HG03432 (cell line): ENCODE data around the gene HOXD3.

Experiments
- ATAC-seq: cut with Tn5 transposase; IDR thresholded peaks from one replicate; pipeline ENCODE4 v1.9.1; 2021; ENCODE audit warnings: mild to moderate bottlenecking, moderate library complexity; ENCODE audit not compliant: unreplicated experiment

The HOXD3 gene

DNA sequence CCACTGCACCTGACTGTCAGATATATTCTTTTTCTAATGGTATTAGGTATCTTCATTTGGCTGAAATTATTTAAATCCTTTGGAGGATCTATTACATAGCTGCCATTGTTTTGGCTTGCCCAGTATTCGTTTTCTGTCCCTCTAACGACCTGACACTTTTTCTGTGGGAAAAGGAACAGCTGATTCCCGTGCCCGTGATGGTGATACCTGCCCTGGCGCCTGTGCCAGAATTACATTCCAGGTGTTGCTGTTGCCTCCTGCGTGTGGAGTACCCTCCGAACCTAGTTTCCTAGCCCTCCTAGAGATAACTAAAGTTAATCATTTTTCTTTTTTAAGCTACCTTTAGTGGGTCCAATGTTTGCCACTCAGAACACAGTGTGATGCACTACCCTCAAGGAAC is 45.4 kb downstream of the HOXD3 start:
- ATAC-seq, result no peak

DNA sequence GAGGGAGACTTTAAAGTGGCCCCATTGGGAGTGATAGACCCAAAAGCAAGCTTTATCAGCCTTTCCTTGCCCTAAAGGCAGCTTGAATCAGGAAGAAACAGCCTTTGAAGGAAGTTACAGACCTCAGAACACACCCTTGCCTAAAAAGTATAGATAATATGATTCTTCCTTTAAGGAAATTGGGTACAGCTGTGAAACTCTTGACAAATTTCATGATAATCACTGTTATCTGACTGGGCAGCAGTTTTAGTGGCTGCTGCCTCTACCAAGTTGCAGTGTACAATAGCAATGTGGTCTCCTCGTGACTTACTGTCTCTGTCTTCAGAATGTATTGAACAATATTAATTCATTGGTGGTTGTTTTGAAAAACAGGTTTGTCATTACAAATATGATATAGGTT is 48.0 kb downstream of the HOXD3 start:
- no peak for ATAC-seq

DNA sequence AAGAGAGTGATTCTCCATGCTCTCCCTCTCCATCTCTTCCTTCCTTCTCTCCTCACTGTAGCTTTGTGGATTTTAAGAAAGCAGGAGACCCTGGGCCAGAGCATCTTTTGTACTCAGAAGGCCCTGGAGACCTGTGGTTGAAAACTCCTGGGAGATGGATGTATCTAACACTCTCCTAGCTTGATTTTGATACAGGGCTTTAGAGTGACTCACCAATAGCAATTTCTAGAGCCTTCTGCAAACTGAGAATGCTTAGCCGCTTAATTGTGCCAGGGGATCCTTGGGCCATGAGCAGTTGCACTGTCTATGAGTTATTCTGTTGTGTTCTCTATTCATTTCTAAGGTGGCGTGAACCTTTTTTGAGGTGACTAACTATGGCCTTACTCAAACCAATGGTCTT is 49.0 kb downstream of the HOXD3 start:
- ATAC-seq, result no peak

DNA sequence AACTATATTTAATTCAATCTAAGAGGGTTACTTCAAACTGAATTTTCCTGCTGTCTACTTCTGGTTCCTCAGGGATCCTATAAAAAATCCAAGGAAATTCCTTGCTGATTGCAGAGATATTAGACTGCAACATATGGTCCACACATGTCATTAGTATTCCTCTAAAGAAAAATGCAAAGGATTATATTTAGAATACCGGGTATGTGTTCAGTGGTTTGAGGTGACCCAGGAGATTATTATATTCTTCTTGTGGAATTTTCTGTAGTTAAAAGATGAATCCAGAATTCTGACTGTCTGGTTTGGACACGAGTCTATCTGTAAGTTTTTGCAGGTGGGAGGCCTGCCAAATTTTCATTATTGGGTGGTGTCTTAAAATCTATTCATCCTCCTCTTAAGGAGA is 49.6 kb downstream of the HOXD3 start:
- no peak for ATAC-seq

DNA sequence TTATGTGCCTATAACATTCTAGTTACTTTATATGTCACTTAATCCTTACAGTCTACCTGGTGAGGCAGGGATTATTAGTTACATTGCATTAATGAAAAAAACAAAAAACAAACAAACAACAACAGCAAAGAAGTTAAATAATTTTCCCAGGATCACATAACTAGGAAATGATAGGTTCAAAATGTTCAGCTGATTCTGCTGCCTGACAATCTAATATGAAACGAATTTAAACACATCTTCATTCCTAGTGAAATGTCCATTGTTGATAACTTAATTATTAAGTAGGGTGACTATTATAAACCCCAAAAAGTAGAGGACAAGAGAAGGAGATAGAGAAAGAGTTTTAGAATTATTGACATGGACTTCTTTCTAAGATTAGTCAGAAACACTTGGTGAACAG is 54.0 kb downstream of the HOXD3 start:
- no peak for ATAC-seq

DNA sequence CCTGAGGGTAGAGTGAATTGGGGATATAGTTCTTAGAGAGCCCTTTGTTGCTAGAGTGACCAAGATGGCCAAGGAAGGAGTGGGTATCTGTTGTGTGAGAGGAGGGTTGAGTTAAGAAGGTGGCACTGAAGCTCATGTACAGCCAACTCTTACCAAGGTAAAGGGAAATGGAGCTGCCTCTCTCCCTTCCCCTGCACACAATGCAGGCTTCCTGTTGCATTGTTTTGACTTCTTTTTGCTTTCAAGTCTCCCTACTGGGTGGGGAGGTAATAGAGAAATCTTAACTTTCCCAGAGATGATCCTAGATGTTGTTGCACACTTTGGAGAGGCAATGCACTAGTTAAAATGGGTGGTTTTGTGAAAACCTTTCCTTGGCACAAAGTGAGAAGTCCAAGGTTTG is 55.2 kb downstream of the HOXD3 start:
- ATAC-seq, result no peak

DNA sequence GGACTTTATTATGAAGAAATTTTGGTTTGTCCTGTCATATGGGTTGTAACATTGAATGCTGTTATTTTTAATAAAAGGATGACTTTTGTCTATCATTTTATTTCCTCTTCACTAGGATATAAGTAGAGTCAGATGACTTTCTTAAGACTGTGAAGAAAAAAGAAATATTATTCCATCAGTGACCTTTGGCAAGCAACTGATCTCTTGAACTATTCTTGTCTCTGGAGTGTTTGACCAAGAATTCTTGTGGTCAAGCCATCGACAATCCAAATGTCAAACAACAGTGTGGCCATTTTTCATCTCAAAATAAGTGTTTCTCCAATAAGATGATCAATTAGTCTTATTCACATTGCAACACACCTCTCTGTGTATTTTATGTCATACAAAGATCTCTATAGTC is 56.3 kb downstream of the HOXD3 start:
- no peak for ATAC-seq
